Stimulated activated CD8-positive, alpha-beta memory T cell treated with anti-CD3 and anti-CD28 coated beads, Interleukin-12 subunit alpha, Interleukin-12 subunit beta, amount 100 ng/mL, for 4 hours (primary cell): ENCODE results near the gene FGD4.
"Not testable (repeated sequence)": the region's sequence is repeated elsewhere in the genome, so short reads cannot be mapped to it uniquely, and the experiment has no call there.

Experiments used
- DNase-seq: peaks from one replicate; pipeline ENCODE4 v3.0.0-alpha.2; 2020; ENCODE audit warnings: low read depth

FGD4 gene

GRCh38 chr12:32561931-32562341 lies 162.6 kb downstream of the FGD4 start:
- DNase-seq: no peak

GRCh38 chr12:32562413-32562812 lies 163.1 kb downstream of the FGD4 start:
- not testable (repeated sequence) for DNase-seq

- no peak for DNase-seq
These were observed 167.4 kb downstream of the FGD4 start for GRCh38 chr12:32566663-32567295.

- DNase-seq: no peak
These were observed 167.9 kb downstream of the FGD4 start for GRCh38 chr12:32567296-32567674.

- no peak for DNase-seq
These were observed 168.9 kb downstream of the FGD4 start for GRCh38 chr12:32568228-32568627.

GRCh38 chr12:32569259-32569658 lies 169.9 kb downstream of the FGD4 start:
- DNase-seq: no peak

GRCh38 chr12:32574585-32574984 lies 175.2 kb downstream of the FGD4 start:
- no peak for DNase-seq

- DNase-seq: no peak
These were observed 178.0 kb downstream of the FGD4 start for GRCh38 chr12:32577328-32577727.

GRCh38 chr12:32583534-32583933 lies 184.2 kb downstream of the FGD4 start:
- no peak for DNase-seq

GRCh38 chr12:32585680-32586079 lies 186.3 kb downstream of the FGD4 start:
- DNase-seq: no peak

GRCh38 chr12:32586390-32586789 lies 187.0 kb downstream of the FGD4 start:
- DNase-seq: no peak

GRCh38 chr12:32587581-32588495 lies 188.5 kb downstream of the FGD4 start:
- no peak for DNase-seq

- DNase-seq: no peak
These were observed 189.2 kb downstream of the FGD4 start for GRCh38 chr12:32588604-32589003.

- no peak for DNase-seq
These were observed 190.0 kb downstream of the FGD4 start for GRCh38 chr12:32589165-32589865.

- DNase-seq: no peak
These were observed 195.9 kb downstream of the FGD4 start for GRCh38 chr12:32595251-32595650.

- no peak for DNase-seq
These were observed 196.7 kb downstream of the FGD4 start for GRCh38 chr12:32596030-32596429.

GRCh38 chr12:32598688-32599087 lies 199.3 kb downstream of the FGD4 start:
- no peak for DNase-seq

- no peak for DNase-seq
These were observed 201.3 kb downstream of the FGD4 start for GRCh38 chr12:32600681-32601080.

GRCh38 chr12:32603071-32603470 lies 203.7 kb downstream of the FGD4 start:
- DNase-seq: no peak

GRCh38 chr12:32603858-32604257 lies 204.5 kb downstream of the FGD4 start:
- DNase-seq: no peak

GRCh38 chr12:32604565-32604964 lies 205.2 kb downstream of the FGD4 start:
- DNase-seq: no peak

GRCh38 chr12:32605326-32606095 lies 206.2 kb downstream of the FGD4 start:
- no peak for DNase-seq
